ENCODE results near the gene BAIAP3.

GRCh38 chr16:1305823-1306222 lies 27.6 kb upstream of the BAIAP3 start:
- TF ChIP-seq CTCF (IDR thresholded peaks at IDR 0.05) (no peak), POLR2A (IDR thresholded peaks at IDR 0.05; ENCODE audit: low read depth) (no peak), POLR2AphosphoS5 (IDR thresholded peaks at IDR 0.05) (no peak)

All from esophagus muscularis mucosa (tissue), 3 donors.